ENCODE data around the gene APPBP2. TPM values are rescaled to one million over a fixed set of nuclear protein-coding genes. Genes with fewer than 3 reads are reported as not detected.

Gene APPBP2
- total RNA-seq, 1 experiment from 2014 or later = 25.3 TPM

- no peaks in the 10 kb centered on the region for H3K4me1 Mint-ChIP-seq (ENCODE audit: low read depth, unreplicated experiment)
These were observed 1.3 kb downstream of the APPBP2 start for GRCh38 chr17:60524463-60525327.

GRCh38 chr17:60523822-60524221, 2.2 kb downstream of the APPBP2 start:
- H3K27me3 Mint-ChIP-seq (ENCODE audit: insufficient read depth, unreplicated experiment) = no peaks in the 10 kb centered on the region
- Histone ChIP-seq H3K4me3 (ENCODE audit: low read depth, low read length) (peak overlapping the region; percentile 87), H3K27me3 (replicated peaks; ENCODE audit: control insufficient read depth, insufficient read depth, low read length) (no peaks in the 10 kb centered on the region), H3K36me3 (ENCODE audit: control insufficient read depth, insufficient read depth, low read length) (no peaks in the 10 kb centered on the region), H3K9me3 (no peaks in the 10 kb centered on the region), H3K4me1 (peaks cover 11% of the 10 kb centered on the region)
- H3K36me3 Mint-ChIP-seq (ENCODE audit: insufficient read depth, unreplicated experiment) = peaks cover 35% of the 10 kb centered on the region
- no peak for TF ChIP-seq CTCF (IDR thresholded peaks at IDR 0.05; ENCODE audit: insufficient read depth in 1 of 2, low read depth in 1 of 2, low read length in 1 of 2, severe bottlenecking in 1 of 2, unreplicated experiment in 1 of 2)
- no peaks in the 10 kb centered on the region for H3K9me3 Mint-ChIP-seq (ENCODE audit: unreplicated experiment)
- no peak for DNase-seq
- no peak overlapping the region for H3K27ac Mint-ChIP-seq (ENCODE audit: unreplicated experiment)
- intact Hi-C loops (cut with micrococcal nuclease; ENCODE audit: unreplicated experiment) = no loop called here
- H3K4me3 Mint-ChIP-seq (ENCODE audit: unreplicated experiment) = peak overlapping the region; percentile 96
- CTCF ChIA-PET = interaction anchor here (0.6 kb wide), 1 partner anchor 156 kb away, joined by 3 read pairs; no protein-coding TSS in a partner anchor
- BruUV-seq (replicated peaks) = no TSS peak
- no peaks in the 10 kb centered on the region for H3K4me1 Mint-ChIP-seq (ENCODE audit: low read depth, unreplicated experiment)
- POLR2A ChIA-PET = interaction anchor here (0.6 kb wide), 1 partner anchor 18 kb away, joined by 3 read pairs; no protein-coding TSS in a partner anchor

More at GRCh38 chr17:60524463-60525327, 1.3 kb downstream of the APPBP2 start:
- Mint-ChIP-seq H3K9me3 (ENCODE audit: unreplicated experiment) (no peaks in the 10 kb centered on the region), H3K36me3 (ENCODE audit: insufficient read depth, unreplicated experiment) (peaks cover 31% of the 10 kb centered on the region), H3K27me3 (ENCODE audit: insufficient read depth, unreplicated experiment) (no peaks in the 10 kb centered on the region), H3K27ac (ENCODE audit: unreplicated experiment) (peak overlapping the region; percentile 96), H3K4me3 (ENCODE audit: unreplicated experiment) (peak overlapping the region; percentile 96)
- Histone ChIP-seq H3K4me1 (peaks cover 11% of the 10 kb centered on the region), H3K27me3 (replicated peaks; ENCODE audit: control insufficient read depth, insufficient read depth, low read length) (no peaks in the 10 kb centered on the region), H3K36me3 (ENCODE audit: control insufficient read depth, insufficient read depth, low read length) (no peaks in the 10 kb centered on the region), H3K9me3 (no peaks in the 10 kb centered on the region), H3K4me3 (ENCODE audit: low read depth, low read length) (peak overlapping the region; percentile 87)
- intact Hi-C loops (cut with micrococcal nuclease; ENCODE audit: unreplicated experiment) = loop anchor here (1.0 kb wide), 1 partner anchor 77 kb away; no protein-coding TSS in a partner anchor
- no peak for DNase-seq
- TSS peak; percentile 42 for BruUV-seq (replicated peaks)
- TF ChIP-seq CTCF (IDR thresholded peaks at IDR 0.05; ENCODE audit: insufficient read depth in 1 of 2, low read depth in 1 of 2, low read length in 1 of 2, severe bottlenecking in 1 of 2, unreplicated experiment in 1 of 2) = no peak
- CTCF ChIA-PET = interaction anchor here (0.6 to 1.4 kb wide), 2 partner anchors 75 to 182 kb away, joined by 4 to 10 read pairs; partner anchors contain the start of gene PPM1D
- POLR2A ChIA-PET = interaction anchor here (2.1 kb wide), 1 partner anchor 75 kb away, joined by 18 read pairs; the partner anchor contains the start of gene PPM1D

GRCh38 chr17:60522889-60523626, 3.0 kb downstream of the APPBP2 start:
- H3K9me3 Mint-ChIP-seq (ENCODE audit: unreplicated experiment) = no peaks in the 10 kb centered on the region
- H3K27me3 Mint-ChIP-seq (ENCODE audit: insufficient read depth, unreplicated experiment) = no peaks in the 10 kb centered on the region
- Histone ChIP-seq H3K27me3 (replicated peaks; ENCODE audit: control insufficient read depth, insufficient read depth, low read length) (no peaks in the 10 kb centered on the region), H3K4me1 (peaks cover 11% of the 10 kb centered on the region), H3K9me3 (no peaks in the 10 kb centered on the region), H3K4me3 (ENCODE audit: low read depth, low read length) (no peak overlapping the region), H3K36me3 (ENCODE audit: control insufficient read depth, insufficient read depth, low read length) (no peaks in the 10 kb centered on the region)
- DNase-seq = no peak
- no peaks in the 10 kb centered on the region for H3K4me1 Mint-ChIP-seq (ENCODE audit: low read depth, unreplicated experiment)
- TF ChIP-seq CTCF (IDR thresholded peaks at IDR 0.05; ENCODE audit: insufficient read depth in 1 of 2, low read depth in 1 of 2, low read length in 1 of 2, severe bottlenecking in 1 of 2, unreplicated experiment in 1 of 2) = no peak
- CTCF ChIA-PET = interaction anchor here (0.6 kb wide), 1 partner anchor 156 kb away, joined by 3 read pairs; no protein-coding TSS in a partner anchor
- POLR2A ChIA-PET = interaction anchor here (0.6 kb wide), 1 partner anchor 17 kb away, joined by 3 read pairs; no protein-coding TSS in a partner anchor
- H3K36me3 Mint-ChIP-seq (ENCODE audit: insufficient read depth, unreplicated experiment) = peaks cover 40% of the 10 kb centered on the region
- no peak overlapping the region for H3K27ac Mint-ChIP-seq (ENCODE audit: unreplicated experiment)
- no TSS peak for BruUV-seq (replicated peaks)
- no peak overlapping the region for H3K4me3 Mint-ChIP-seq (ENCODE audit: unreplicated experiment)
- intact Hi-C loops (cut with micrococcal nuclease; ENCODE audit: unreplicated experiment) = no loop called here

Measured in Caco-2 (cell line).